ENCODE measurements around the gene MBD3.

MBD3 gene

DNA sequence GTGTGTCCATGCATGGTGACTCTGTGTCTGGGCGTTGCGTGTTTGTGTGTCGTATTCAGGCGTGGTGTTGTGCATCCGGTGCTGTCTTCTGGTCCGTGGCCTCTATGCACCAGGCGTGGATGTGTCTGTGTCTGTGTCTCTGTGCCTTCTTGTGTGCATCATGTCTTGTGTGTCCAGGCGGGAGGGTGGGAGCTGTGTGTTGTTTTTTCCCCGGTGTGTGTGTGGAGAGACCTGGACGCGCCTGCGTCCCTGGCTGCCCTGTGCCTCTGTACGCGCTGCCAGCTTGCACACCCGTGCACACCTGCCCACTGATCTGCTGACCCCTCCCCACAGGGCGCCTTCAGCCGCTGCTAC is 67.7 kb downstream of the MBD3 start:
- H3K4me3 ChIP-seq (ENCODE audit: low read length in 2 of 2) = no peak overlapping the region
- no peaks in the 10 kb centered on the region for H3K36me3 ChIP-seq (ENCODE audit: control insufficient read depth in 2 of 2, insufficient read depth in 2 of 2, low read length in 2 of 2)
- no peak overlapping the region for H3K9ac ChIP-seq (ENCODE audit: low read length in 2 of 2)
- H3K27ac ChIP-seq (ENCODE audit: low read length) = no peak overlapping the region
- peaks cover 41 to 43% of the 10 kb centered on the region in 2 donors for H3K27me3 ChIP-seq (ENCODE audit: control insufficient read depth in 1 of 2, insufficient read depth in 2 of 2, low read length in 2 of 2)
- H3K4me1 ChIP-seq (ENCODE audit: control insufficient read depth, insufficient read depth, low read length) = peaks cover 6% of the 10 kb centered on the region
- H3K9me3 ChIP-seq (ENCODE audit: control insufficient read depth in 2 of 2, low read length in 2 of 2) = no peaks in the 10 kb centered on the region

DNA sequence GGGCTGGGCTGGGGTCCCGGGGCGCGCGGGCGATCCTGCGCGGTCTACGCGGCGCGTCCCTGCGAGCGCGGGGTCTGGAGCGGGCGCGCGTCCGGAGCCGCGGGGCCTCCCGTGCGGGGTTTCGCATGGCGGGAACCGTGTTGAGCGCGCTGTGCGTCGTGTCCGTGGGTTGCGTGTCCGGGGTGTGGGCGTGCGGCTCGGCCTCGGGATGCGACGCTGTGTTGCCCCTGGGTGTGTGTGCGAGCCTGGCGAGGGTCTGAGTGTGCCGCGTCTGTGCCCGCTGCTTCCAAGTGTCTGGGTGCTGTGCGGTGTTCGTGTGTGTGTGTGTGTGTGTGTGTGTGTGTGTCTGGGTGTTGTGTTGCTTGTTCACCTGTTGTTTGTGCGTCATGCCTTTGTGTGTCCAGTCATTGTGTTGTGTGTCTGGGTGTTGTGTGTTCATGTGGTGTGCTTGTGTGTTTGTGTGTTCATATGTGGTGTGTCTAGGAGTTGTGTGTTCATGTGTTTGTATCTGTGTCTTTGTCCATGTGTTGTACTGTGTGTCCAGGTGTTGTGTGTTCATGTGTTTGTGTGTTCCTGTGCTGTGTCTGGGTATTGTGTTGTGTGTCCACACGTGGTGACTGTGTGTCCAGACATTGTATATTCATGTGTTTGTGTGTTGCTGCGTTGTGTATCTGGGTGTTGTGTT is 68.2 kb downstream of the MBD3 start:
- Histone ChIP-seq H3K4me1 (ENCODE audit: control insufficient read depth, insufficient read depth, low read length) (peaks cover 6% of the 10 kb centered on the region), H3K9ac (ENCODE audit: low read length in 2 of 2) (no peak overlapping the region), H3K36me3 (ENCODE audit: control insufficient read depth in 2 of 2, insufficient read depth in 2 of 2, low read length in 2 of 2) (no peaks in the 10 kb centered on the region), H3K4me3 (ENCODE audit: low read length in 2 of 2) (no peak overlapping the region), H3K27ac (ENCODE audit: low read length) (no peak overlapping the region), H3K9me3 (ENCODE audit: control insufficient read depth in 2 of 2, low read length in 2 of 2) (no peaks in the 10 kb centered on the region), H3K27me3 (ENCODE audit: control insufficient read depth in 1 of 2, insufficient read depth in 2 of 2, low read length in 2 of 2) (peaks cover 40 to 41% of the 10 kb centered on the region in 2 donors)
